IMR-90 (cell line): ENCODE measurements around the gene SPARCL1.

ENCODE experiments used
- BHLHE40 ChIP-seq: fragments of 150-350 bp; IDR thresholded peaks from 2 replicates; pipeline ENCODE4 v1.6.1; 2016; ENCODE audit warnings: mild to moderate bottlenecking, low read depth, low read length
- POLR2A ChIP-seq: IDR thresholded peaks from 2 replicates; pipeline ENCODE4 v1.6.1; 2012; ENCODE audit warnings: mild to moderate bottlenecking, low read depth, low read length
- RCOR1 ChIP-seq: IDR thresholded peaks from 2 replicates; pipeline ENCODE4 v1.6.1; 2012; ENCODE audit warnings: mild to moderate bottlenecking, low read length, improper control_type of control experiment; ENCODE audit not compliant: insufficient replicate concordance
- TF ChIP-seq, protein P1 (sequence below): conservative IDR thresholded peaks from 2 replicates; pipeline ENCODE4 v1.5.1; 2012; ENCODE audit warnings: mild to moderate bottlenecking, low read depth, low read length, improper control_type of control experiment
- TF ChIP-seq, protein P2 (sequence below): fragments of 150-350 bp; IDR thresholded peaks from 2 replicates; pipeline ENCODE4 v1.6.1; 2016; ENCODE audit warnings: low read depth, mild to moderate bottlenecking, low read length, moderate library complexity, borderline replicate concordance

- TF ChIP-seq RCOR1 (no peak), POLR2A (no peak), BHLHE40 (no peak)
- TF ChIP-seq, protein P1, sequence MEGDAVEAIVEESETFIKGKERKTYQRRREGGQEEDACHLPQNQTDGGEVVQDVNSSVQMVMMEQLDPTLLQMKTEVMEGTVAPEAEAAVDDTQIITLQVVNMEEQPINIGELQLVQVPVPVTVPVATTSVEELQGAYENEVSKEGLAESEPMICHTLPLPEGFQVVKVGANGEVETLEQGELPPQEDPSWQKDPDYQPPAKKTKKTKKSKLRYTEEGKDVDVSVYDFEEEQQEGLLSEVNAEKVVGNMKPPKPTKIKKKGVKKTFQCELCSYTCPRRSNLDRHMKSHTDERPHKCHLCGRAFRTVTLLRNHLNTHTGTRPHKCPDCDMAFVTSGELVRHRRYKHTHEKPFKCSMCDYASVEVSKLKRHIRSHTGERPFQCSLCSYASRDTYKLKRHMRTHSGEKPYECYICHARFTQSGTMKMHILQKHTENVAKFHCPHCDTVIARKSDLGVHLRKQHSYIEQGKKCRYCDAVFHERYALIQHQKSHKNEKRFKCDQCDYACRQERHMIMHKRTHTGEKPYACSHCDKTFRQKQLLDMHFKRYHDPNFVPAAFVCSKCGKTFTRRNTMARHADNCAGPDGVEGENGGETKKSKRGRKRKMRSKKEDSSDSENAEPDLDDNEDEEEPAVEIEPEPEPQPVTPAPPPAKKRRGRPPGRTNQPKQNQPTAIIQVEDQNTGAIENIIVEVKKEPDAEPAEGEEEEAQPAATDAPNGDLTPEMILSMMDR: no peak
- TF ChIP-seq, protein P2, sequence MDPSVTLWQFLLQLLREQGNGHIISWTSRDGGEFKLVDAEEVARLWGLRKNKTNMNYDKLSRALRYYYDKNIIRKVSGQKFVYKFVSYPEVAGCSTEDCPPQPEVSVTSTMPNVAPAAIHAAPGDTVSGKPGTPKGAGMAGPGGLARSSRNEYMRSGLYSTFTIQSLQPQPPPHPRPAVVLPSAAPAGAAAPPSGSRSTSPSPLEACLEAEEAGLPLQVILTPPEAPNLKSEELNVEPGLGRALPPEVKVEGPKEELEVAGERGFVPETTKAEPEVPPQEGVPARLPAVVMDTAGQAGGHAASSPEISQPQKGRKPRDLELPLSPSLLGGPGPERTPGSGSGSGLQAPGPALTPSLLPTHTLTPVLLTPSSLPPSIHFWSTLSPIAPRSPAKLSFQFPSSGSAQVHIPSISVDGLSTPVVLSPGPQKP: no peak
These were observed 31.6 kb downstream of the SPARCL1 start for GRCh38 chr4:87497578-87497977.
